SK-N-MC (cell line): ENCODE measurements around the gene EFCC1.

ENCODE experiments used
- EZH2 ChIP-seq: fragments of 200-600 bp; sonication (generic); IDR thresholded peaks from one replicate; pipeline ENCODE4 v1.6.1; 2017; ENCODE audit warnings: antibody characterized with exemption
- POLR2AphosphoS5 ChIP-seq: IDR thresholded peaks from 2 replicates; pipeline ENCODE4 v1.6.1; 2012; ENCODE audit warnings: mild to moderate bottlenecking, low read depth, low read length, borderline replicate concordance

DNA sequence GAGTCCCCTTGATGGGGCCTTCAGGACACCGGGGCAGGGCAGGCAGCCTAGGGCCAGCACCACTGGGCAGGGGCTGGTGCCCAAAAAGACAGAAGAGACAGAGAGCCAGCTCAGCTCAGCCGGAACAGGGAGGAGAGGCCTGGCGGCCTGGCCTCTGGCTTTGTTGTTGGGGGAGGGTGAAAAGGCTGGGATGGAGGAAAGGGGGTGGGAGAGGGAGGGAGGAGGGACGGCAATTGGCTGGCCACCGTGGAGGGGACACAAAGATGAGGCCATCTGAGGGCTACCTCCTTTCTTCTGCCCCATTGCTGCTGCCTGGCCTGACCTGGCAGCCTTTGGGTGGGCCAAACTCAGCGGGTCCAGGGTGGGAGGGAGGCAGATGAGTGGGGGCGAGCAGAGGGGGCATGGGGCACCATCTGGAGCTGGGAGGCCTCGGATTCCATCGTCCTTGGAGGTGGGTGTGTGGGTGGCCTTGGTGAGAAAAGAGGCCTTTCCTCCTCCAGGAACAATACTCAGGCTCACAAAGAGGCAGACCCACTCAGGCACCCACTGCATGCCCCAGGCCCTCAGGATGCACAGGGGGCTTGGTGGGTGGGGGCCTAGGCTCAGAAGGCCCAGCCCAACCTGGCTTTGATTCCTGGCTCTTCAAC lies 9.3 kb downstream of the EFCC1 start:
- no peak for TF ChIP-seq POLR2AphosphoS5
- no peak for TF ChIP-seq EZH2
